ENCODE results near the gene OLFM3.

DNA sequence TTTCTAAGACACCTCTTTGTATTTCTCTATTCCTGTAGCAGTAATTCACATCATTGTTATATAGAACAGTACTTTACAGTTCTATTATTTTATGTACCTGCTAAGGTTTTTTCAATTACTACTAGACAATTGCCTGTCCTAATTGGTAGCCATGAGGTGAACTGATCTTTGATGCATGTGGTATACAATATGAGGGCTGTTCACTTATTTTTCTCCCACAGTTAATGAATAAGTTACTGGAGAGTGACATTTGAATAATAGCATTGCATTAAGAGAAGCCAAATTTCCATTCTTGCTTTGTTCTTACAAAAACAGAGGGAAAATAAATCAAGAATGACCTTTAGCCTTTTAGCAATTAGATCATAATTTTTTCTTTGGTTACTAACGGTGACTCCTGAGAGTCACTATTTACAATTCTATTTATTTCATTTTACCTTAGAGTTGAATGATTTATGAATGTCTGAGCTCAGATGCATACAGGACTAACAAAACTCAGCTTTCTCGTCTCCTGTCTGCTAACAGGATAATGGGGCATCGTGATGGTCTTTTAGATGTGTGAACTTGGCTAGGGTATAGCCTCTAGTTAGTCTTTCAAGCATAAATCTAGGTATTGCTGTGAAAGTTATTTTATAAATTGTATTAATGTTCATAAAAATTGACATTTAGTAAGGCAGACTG lies 54.1 kb downstream of the OLFM3 start:
- TF ChIP-seq, protein P1, sequence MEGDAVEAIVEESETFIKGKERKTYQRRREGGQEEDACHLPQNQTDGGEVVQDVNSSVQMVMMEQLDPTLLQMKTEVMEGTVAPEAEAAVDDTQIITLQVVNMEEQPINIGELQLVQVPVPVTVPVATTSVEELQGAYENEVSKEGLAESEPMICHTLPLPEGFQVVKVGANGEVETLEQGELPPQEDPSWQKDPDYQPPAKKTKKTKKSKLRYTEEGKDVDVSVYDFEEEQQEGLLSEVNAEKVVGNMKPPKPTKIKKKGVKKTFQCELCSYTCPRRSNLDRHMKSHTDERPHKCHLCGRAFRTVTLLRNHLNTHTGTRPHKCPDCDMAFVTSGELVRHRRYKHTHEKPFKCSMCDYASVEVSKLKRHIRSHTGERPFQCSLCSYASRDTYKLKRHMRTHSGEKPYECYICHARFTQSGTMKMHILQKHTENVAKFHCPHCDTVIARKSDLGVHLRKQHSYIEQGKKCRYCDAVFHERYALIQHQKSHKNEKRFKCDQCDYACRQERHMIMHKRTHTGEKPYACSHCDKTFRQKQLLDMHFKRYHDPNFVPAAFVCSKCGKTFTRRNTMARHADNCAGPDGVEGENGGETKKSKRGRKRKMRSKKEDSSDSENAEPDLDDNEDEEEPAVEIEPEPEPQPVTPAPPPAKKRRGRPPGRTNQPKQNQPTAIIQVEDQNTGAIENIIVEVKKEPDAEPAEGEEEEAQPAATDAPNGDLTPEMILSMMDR (IDR thresholded peaks at IDR 0.05; ENCODE audit: insufficient read depth, low read length, poor library complexity, severe bottlenecking) = no peak
- no peak for TF ChIP-seq EZH2phosphoT487 (conservative IDR thresholded peaks at IDR 0.05; ENCODE audit: low read length)

Measured in SU-DHL-6 (cell line).